Keratinocyte (primary cell): Measurements from ENCODE around the gene MAP7.

Experiments
- CTCF ChIP-seq, 3 experiments: IDR thresholded peaks in 1 of 3; conservative IDR thresholded peaks in 1 of 3; optimal IDR thresholded peaks in 1 of 3; 2 replicates in 2 of 3; 3 replicates in 1 of 3; pipeline versions ENCODE3 to v1.5.1; 2011; ENCODE audit warnings: low read length in 3 of 3, mild to moderate bottlenecking in 3 of 3, moderate library complexity in 2 of 3, control low read depth in 1 of 3, inconsistent platforms in 1 of 3; ENCODE audit not compliant: insufficient read depth in 2 of 3; ENCODE audit errors: extremely low read depth in 1 of 3
- EZH2 ChIP-seq: IDR thresholded peaks from one replicate; pipeline ENCODE4 v1.6.1; 2012; ENCODE audit warnings: inconsistent platforms, mild to moderate bottlenecking, low read length, moderate library complexity

- TF ChIP-seq EZH2 (no peak), CTCF (optimal IDR thresholded peaks at IDR 0.05 in 1 of 3, IDR thresholded peaks at IDR 0.05 in 1 of 3, conservative IDR thresholded peaks at IDR 0.05 in 1 of 3; ENCODE audit: extremely low read depth in 1 of 3, insufficient read depth in 2 of 3, low read length in 3 of 3) (no peak)
Observed at GRCh38 chr6:136508725-136509392, 41.4 kb downstream of the MAP7 start.
